HG03097 (cell line): ENCODE measurements around the gene RNPEPL1.
"Not testable (repeated sequence)": the region's sequence is repeated elsewhere in the genome, so short reads cannot be mapped to it uniquely, and the experiment has no call there.

ENCODE experiments used
- ATAC-seq: cut with Tn5 transposase; IDR thresholded peaks from one replicate; pipeline ENCODE4 v1.9.1; 2021; ENCODE audit not compliant: unreplicated experiment, low FRiP score

The RNPEPL1 gene, protein sequence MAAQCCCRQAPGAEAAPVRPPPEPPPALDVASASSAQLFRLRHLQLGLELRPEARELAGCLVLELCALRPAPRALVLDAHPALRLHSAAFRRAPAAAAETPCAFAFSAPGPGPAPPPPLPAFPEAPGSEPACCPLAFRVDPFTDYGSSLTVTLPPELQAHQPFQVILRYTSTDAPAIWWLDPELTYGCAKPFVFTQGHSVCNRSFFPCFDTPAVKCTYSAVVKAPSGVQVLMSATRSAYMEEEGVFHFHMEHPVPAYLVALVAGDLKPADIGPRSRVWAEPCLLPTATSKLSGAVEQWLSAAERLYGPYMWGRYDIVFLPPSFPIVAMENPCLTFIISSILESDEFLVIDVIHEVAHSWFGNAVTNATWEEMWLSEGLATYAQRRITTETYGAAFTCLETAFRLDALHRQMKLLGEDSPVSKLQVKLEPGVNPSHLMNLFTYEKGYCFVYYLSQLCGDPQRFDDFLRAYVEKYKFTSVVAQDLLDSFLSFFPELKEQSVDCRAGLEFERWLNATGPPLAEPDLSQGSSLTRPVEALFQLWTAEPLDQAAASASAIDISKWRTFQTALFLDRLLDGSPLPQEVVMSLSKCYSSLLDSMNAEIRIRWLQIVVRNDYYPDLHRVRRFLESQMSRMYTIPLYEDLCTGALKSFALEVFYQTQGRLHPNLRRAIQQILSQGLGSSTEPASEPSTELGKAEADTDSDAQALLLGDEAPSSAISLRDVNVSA

DNA sequence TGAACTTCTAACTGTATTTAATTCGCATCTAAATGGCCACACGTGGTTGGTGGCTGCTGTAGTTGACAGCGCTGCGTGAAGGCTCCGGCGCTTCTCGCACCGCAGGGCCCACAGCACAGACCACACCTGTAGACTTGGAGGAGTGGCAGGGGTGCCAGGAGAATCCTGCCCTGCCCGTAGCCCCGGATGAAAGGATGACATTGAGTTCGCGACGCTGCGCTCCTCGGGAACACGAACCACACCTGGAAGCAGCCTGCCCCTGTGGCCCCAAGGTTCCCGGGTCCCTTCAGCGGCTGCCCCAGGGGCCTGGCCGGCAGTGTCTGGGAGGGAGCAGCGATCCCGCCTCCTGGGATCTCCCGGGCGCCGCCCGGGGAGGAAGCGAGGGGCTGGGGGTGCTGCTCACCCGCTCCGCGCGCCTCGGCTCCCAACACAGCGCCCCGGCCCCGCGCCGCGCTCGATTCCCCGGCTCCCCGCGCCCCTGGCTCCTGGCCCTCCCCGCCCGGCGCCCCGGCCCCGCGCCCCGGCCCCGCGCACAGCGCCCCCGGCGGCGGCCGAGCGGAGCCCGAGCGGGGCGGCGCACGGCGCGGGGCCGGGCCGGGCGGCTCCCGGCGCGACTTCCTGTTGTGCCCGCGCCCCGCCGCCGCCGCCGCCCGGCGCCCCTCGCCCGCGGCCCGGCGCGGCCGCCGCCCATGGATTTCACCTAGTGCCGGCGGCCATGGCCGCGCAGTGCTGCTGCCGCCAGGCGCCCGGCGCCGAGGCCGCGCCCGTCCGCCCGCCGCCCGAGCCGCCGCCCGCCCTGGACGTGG, at the start of gene RNPEPL1:
RNPEPL1 (plus strand) TSS at position 613 of the 806 bp plus-strand sequence; CDS start at position 716, 103 bp downstream.
- peak; percentile 23 for ATAC-seq

DNA sequence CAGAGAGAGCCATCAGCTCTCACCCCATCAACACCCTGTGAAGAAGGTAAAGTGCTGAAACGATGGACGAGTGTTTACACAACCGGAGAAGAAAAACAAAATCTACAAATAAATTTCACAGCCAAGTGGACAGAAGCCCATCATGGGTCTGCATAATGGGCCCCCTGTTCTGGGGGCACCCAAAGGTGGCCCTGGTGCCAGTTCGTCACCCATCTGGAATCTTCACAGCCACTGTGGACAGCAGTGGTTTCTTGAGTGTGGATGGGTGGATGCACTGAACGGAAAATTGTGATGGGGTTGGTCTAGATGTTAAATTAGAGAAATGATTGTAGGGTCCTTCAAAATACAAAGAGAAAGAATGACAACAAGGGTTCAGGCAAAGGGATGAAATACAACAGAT, 49.3 kb upstream of the RNPEPL1 start:
- no peak for ATAC-seq

DNA sequence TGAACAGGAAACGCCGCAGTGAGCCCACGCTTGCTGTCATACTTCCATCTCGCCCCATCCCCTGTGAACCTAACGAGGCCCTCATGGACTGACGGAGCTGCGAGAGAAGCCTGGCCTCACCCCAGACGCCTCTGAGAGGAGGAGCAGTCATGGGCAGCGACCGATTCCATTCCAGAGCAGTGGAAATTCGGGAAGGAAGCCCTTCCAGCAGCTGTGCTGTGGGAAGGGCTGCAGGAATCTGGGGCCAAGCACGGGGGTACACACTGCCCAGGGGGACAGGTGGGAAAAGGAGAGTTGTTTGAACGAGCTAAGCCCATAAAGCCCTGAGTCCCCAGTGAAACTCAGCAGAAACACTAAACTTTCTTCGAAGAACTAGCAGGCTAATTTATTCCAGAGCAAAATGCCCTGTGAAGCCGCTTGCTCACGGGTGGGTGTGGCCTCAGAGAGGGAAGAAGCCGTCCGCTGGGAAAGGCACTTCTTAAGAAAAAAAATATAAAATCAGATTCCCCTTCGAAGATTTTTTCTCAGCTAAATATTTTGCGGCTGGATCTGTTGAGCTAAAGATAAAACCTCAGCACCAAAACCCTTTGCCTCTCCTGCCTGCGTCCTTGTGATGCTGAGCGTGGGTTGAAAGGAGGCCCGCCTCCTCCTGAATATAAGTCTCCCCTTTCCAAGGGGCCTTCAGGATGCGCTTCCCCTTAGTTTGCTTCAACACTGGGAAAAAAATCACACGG, 48.7 kb upstream of the RNPEPL1 start:
- no peak for ATAC-seq

DNA sequence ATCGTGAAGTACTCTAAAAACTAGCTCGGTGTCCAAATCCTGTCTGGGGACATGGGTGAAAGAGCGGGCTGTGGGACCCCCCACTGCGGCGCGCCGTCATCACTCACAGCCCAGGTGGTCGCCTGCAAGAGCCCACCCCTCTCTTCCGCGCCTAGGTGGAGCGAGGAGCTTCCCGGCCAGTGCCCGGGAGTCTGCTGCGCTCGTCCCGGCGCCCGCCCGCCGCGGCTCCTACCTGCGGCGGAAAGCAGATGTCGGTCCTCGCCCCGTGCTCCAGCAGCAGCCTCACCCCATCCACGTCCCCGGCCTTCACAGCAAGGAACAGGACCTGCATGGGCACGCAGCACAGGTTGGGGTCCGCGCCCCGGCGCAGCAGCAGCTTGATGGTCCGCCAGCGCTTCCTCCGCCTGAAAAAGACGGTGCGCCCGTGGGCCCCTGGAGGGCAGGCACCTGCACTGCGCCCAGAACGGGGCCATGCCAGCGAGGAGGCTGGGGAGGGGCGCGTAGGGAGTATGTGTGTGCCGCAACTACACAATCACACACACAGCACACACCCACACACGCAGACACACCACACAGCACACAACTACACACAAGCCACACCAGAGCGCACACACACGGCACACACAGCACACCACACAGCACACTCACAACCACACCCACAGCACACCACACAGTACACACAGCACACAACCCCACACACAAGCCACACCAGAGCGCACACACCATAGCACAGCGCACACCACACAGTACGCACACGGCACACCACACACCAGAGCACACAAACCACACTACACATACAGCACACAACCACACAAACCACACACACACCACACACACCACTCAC, 47.9 kb upstream of the RNPEPL1 start:
- no peak for ATAC-seq

DNA sequence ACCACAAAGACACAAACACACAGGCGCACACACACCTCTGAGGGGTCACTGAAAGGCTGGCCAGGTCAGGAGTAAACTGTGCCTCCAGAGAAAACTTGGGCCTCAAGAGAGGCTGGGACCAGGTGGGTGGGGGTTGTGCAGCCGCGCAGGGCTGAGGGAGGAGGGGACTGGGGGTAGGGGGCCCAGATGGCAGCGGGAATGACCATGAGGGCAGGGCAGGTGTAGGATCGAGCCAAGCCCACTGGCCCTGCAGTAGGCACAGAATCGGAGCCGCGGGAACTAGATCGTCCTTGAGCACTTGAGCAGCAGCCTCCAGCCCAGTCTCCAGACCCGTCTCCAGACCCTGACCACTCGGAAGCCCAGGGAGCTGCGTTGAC, 47.3 kb upstream of the RNPEPL1 start:
- no peak for ATAC-seq

DNA sequence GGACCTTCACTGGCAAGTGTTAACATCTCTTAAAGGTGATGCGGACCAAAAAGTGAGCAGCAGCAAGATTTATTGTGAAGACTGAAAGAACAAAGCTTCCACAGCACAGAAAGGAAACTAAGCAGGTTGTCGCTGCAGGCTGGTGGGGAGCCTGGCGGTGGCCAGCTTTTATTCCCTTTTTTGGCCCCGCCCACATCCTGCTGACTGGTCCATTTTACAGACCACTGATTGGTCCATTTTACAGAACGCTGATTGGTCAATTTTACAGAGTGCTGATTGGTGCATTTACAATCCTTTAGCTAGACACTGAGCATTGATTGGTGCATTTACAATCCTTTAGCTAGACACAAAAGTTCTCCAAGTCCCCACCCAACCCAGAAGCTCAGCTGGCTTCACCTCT, 46.4 kb upstream of the RNPEPL1 start:
- not testable (repeated sequence) for ATAC-seq

DNA sequence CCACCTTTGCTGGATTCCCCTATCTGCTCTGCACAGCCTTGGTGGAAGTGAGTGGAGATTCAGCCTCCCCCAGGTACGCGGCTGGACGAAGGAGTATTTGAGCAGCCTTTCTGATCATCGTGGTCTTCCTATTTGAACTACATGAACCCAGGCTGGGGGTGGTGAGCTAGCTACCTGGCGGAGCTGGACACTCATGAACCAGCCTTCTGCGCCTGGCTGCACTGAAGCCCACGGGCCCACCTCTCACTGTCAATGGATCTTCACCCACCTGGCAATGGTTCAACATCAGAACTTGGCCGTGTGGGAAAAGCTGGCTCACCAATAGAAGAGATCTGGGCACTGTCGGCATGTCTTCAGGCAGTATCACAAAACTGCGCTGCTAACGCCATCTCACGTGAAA, 45.9 kb upstream of the RNPEPL1 start:
- ATAC-seq = no peak

DNA sequence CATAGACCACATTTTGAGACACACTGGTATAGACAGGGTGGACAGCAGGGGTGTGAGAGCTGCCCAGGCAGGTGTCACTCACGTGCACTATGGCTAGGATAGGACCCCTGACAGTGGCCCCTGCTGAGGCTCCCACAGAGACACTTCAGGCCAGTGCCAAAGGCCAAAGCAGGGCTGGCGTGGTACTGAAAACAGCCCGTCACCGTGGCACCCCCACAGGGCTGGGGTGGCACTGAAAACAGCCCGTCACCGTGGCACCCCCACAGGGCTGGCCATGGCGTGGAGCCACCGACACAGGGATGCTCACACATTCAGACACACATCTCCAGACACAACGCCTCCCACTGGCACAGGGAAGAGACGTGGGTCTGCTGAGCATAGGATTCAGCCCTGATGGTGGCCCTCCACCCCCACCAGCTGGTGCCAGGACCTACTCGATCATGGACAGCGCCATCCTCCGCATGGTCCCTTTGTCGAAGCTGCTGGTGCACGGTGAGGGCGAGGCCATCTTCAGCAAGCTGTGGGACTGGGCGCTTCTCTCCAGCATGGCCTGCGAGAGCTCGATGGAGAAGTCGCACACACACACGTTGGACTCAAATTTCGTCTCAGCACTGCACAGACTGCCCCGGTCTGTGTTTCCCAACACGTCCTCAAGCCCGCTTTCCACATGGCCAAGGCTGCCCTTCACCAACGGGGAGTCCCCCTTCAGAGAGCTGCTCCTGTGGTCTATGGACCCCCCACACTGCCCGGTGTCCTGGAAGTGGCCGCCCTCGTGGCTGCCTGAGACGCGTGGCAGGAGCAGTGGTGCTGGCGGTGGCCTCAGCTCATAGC, 44.6 kb upstream of the RNPEPL1 start:
- no peak for ATAC-seq

DNA sequence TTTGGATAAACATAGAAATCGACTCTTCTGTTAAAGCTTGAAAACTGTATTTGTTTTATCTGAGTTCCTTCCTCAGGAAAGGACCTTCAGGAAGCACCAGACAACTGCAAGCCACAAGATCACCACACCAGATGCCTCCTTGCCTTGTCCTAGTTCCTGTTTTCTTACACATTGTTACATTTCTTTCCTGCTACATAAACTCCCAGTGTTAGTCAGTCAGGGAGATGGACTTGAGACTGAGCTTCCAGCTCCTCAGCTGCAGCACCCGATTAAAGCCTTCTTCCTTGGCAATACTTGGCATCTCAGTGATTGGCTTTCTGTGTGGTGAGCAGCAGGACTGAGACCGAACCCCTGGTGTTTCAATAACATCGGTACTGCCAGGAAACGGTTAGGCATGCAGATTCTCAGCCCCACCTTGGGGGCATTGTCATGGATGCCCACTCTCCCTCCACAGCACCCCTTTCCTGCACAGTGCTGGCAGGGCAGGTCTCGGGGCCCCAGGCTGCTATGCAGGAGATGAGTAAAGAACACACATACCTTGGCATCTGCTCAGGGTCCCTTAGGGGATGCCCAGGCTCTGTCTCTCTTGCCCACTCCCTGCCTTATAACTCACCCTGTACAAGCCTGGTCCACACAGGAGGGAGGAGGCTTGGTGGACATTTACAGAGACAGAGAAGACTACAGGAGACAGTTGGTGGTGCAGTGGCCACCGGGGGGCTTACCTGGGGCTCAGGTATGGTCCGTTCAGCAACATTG, 43.1 kb upstream of the RNPEPL1 start:
- ATAC-seq = no peak

DNA sequence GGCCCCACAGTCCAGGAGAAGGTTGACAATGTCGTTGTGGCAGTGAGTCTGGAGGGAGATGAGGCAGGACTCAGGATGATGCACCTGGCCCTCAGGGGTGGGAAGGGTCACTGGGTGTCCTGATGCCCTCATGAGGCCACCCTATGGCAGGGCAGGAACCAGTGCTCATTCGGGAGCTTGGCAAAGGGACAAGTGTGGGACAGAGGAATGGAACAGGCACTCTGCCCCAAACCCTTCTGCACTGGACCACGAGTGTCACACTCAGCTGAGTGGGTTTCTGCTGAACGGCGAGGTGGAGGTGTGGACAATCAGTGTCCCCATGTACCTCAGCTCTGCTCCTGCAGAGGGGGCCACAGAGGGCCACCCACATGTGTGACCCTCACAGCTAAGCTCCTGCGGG, 42.5 kb upstream of the RNPEPL1 start:
- ATAC-seq = no peak

DNA sequence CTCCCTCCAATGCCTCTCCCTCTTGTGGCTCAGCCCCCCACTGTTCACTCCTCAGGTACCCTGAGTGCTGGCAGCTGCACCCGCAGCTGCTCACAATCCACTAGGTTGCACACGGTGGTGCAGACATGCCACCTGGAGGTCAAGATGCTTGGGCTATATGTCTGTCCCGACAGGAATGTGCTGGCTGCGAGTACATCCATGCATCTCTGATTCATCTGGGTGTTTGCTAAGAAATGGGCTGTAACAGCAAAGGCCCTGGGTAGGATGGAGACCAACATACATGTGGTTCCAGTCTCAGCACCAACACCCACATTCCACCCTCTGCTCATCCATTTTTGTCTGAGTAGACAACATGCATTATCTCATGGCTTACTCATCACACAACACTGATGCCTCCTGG, 41.8 kb upstream of the RNPEPL1 start:
- no peak for ATAC-seq

DNA sequence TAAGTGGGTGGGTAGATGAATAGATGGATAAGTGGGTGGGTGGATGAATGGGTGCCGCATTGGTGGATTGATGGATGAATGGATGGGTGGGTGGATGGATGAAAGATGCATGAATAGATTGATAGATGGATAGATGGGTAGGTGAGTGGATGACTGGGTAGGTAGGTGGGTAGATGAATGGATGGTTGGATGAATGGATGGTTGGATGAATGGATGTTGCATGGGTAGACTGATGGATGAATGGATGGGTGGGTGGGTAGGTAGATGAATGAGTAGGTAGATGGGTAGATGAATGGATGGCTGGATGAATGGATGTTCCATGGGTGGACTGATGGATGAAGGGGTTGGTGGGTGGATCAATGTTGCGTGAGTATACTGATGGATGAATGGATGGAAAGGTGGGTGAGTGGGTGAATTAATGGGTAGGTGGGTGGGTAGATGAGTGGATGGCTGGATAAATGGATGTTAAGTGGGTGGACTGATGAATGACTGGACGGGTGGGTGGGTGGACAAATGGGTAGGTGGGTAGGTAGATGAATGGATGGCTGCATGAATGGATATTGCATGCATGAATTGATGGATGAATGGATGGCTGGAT, 41.0 kb upstream of the RNPEPL1 start:
- no peak for ATAC-seq

DNA sequence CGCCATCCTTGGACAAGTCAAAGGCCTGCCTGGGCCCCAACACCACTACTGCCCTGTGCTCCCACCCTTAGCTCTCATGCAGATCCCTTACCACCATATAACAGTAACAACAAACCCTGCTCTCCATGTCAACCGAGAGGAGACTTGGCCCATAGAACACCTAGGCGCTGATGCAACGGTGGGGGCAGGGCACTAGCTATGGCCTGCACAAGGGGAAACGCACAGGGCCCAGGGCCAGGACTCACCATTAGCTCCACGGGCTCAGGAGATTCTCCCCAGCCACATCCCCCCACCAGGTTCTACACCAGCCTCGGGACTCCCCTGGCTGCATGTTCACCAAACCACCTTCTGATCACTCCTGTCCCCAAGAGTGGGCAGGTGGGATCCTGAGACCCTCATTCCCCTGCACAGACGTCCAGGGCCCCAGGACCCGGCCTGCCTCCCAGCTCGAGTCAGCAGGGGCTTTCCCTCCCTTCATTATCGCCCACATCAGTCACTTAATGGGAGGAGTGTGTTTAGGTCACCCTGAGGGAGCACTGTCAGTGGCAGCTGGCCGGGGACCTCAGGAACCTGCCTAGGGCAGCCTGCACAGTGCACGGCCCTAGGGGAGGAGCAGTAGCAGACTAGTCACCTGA, 39.8 kb upstream of the RNPEPL1 start:
- ATAC-seq = no peak

DNA sequence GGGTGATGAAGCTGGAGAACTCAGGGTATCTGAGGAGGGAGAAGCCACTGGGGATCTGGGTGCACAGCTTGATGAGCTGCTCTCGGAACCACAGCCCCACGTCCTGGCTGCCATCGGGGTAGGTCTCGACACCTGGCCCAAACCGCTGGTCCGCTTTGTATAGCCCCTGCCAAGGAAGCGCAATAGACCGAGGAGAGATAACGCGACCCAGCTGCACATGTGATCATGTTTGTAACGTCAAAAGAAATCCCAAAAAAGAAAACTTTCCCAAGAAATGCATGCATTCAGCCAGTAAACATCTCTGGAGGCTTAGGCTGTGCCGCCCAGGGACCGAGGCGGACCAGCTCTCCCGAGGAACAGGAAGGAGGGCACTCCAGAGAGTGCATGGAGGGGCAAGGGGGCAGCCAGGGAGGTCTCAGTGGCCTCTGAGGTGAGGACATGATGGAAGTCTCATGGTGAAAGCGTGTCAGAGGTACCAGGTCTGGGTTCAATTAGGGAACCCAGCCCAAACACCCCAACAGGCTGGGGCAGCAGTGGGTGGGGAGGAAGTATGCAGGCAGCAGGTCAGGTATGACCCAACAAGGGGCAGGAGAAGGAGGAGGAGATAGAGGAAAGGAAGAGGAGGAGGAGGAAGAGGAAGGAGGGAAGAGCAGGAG, 38.8 kb upstream of the RNPEPL1 start:
- no peak for ATAC-seq

DNA sequence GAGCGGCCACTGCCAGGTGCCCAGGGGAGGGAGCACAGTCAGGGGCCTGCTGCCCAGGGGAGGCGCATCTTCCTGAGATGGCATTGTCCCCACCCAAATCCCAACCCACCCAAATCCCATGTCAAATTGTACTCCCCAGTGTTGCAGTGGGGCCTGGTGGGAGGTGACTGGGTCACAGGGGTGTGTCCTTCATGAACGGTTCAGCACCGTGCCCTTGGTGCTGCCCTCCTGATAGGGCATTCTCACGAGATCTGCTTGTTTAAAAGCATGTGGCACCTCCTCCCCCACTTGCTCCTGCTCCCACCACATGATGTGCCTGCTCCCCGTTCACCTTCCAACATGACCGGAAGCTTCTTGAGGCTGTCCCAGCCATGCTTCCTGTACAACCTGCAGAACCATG, 38.1 kb upstream of the RNPEPL1 start:
- no peak for ATAC-seq

DNA sequence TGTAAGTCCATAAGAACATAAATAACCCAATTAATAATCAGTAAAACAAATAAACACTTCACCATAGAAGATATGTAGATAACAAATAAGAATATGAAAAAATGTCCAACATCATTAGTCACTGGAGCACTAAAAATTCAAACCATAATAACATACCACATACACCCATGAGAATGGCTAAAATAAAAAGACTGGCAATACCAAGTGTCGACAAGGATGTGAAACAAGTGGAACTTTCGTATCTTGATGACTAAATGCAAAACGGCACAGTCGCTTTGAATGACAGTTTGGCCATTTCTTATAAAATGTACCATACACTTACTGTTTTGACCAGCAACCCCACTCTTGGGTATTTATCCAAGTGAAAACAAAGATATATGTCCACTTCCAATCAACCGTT, 37.2 kb upstream of the RNPEPL1 start:
- no peak for ATAC-seq
